ENCODE data around the gene SLIT2. TPM values are rescaled to one million over a fixed set of nuclear protein-coding genes. Genes with fewer than 3 reads are reported as not detected.

The SLIT2 gene
- total RNA-seq = 33.7 TPM

GRCh38 chr4:20251796-20252655 lies at the start of gene SLIT2:
TSS of gene SLIT2 (plus strand) at chr4:20251905. CDS start at chr4:20253816, 1,911 bp downstream.

All from metanephros (tissue), 1 donor.